Cerebellar cortex (tissue), 1 donor: ENCODE measurements around the gene CFHR2.
"Not testable (repeated sequence)": the region's sequence is repeated elsewhere in the genome, so short reads cannot be mapped to it uniquely, and the experiment has no call there.

Source experiments
- DNase-seq: peaks from one replicate; pipeline ENCODE4 v3.0.0-alpha.2; 2015; ENCODE audit warnings: low spot score

CFHR2 gene

DNA sequence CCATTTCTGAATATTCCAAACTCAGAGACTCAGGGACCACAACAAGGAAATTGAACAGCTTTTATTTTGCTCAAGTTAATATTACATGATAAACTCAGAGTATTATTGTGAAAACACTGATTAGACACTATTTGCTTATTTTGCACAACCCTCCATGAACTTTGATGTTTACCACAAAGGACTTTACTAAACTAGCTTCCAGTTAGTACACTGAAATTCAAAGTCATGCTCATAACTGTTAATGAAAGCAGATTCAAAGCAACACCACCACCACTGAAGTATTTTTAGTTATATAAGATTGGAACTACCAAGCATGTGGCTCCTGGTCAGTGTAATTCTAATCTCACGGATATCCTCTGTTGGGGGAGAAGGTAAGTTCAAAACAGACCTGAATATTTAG lies at the start of gene CFHR2:
CFHR2 (plus strand) TSS at position 171 of the 400 bp plus-strand sequence; CDS start at position 314, 143 bp downstream.
- DNase-seq: not testable (repeated sequence)

DNA sequence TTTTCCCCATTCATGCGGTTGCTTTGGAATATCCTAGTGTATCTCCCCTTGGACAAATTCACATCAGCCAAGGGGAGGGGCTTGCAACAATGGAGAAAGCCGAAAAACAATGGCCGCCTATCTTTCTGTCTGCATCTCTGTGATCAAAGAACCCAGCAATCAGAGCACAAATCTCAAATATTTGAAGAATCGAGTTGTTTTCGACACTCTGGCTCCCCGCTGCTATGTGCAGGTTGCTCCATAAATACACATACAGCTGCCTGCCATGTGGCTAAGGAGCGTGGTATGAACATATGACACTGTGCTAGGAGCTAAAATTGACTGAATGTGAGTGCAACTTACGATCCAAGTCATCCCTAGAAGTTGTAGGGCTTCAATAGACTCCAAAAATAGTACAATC lies 47.2 kb upstream of the CFHR2 start:
- no peak for DNase-seq

DNA sequence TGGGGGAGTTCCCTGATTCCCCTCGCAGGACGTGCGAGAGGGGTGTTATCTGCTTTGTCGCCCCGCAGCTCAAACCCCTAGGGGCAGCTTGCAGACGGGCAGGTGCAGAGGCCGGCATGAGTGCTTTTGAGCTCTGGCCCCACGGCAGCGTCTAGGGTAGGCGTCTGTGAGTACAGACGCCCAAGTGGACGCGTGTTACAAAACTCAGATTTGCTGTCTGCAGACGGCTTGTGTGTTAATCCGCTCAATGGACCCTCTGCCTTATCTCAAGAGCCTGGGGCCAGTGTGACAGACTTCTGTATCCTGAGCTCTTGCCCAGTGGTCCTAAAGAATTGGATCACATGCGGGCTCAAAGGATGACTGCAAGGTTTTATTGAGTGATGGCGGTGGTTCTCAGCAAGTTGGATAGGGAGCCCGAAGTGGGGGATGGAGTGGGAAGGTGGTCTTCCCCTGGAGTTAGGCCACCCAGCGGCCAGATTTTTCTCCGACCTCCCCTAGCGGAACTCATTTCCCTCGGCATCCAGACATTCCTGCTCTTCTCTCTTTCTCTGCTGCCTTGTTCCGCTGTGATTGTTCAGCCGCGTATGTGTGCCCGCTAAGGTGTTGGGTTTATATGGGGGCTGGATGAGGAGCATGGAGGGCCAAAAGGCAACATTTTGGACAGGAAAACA lies 46.2 kb upstream of the CFHR2 start:
- DNase-seq: no peak

DNA sequence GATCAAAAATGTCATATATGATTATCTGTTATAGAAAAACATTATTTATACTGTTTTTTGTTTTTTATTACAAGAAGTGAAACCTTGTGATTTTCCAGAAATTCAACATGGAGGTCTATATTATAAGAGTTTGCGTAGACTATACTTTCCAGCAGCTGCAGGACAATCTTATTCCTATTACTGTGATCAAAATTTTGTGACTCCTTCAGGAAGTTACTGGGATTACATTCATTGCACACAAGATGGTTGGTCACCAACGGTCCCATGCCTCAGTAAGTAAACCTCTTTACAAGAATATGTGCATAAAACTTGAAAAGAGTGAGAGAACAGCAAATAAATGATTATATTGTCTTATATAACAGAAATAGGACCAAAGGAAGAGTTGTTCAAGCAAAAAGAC lies 41.2 kb upstream of the CFHR2 start:
- DNase-seq: no peak

DNA sequence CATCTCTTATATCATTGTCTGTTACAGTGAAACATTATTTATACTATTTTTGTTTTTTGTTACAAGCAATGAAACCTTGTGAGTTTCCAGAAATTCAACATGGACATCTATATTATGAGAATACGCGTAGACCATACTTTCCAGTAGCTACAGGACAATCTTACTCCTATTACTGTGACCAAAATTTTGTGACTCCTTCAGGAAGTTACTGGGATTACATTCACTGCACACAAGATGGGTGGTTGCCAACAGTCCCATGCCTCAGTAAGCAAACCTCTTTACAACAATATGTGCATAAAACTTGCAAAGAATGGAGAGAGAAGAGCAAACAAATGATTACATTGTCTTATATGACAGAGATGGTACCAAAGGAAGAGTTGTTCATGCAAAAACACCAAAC lies 33.3 kb upstream of the CFHR2 start:
- DNase-seq: no peak

DNA sequence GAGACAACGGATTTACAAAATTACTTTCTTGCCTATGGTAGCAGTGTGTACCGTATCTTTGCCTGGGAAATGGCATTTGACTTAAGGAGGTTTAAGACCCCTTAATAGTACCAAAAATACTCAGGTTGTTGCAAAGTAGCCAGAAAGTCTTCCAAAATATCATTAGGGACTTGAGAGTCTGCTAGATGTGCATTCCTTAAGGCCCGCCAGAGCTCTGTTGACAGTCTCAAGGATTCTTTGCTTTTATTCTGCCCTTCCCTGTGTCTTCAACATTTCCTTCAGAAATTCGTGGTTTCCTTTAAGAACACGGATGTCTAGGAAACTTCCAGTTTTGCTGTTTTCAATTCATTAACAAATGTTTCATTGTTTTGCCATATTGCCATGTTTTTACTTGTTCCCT lies 31.3 kb upstream of the CFHR2 start:
- not testable (repeated sequence) for DNase-seq

DNA sequence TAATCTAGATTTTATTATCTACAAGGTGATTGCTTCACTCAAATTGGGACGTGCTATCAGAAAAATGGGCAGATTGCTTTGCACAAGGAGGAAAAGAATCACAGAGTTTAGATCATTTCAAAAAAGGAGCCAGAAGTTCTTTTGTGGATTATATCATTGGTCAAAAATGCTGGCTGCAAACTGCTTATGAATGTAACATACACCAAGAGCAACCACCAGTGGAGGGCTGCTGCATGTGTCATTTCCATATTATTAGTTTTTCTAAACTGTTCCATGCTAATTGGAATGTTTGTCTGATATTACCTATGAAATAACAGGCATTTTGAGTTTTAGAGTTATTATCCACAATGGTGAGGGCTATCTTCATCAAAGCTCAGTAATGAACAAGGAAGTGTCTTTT lies 16.7 kb upstream of the CFHR2 start:
- not testable (repeated sequence) for DNase-seq

DNA sequence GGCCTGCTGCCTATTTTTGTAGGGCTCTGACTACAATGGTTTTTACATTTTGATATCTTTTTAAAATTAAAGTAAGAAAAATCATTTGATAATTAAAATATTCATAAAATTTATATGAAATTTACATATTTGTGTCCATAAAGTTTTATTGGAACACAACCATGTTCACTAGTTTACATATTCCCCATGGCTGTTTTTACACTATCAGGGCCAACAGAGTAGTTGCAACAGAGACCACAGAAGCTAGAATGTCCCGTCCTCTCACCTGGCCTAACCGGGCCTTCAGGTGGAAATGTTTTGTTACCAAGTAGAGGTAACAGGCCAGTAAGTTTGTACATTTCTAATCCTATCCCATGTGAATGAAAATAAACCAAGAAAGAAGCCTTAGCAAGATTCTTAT lies 10.7 kb upstream of the CFHR2 start:
- not testable (repeated sequence) for DNase-seq

DNA sequence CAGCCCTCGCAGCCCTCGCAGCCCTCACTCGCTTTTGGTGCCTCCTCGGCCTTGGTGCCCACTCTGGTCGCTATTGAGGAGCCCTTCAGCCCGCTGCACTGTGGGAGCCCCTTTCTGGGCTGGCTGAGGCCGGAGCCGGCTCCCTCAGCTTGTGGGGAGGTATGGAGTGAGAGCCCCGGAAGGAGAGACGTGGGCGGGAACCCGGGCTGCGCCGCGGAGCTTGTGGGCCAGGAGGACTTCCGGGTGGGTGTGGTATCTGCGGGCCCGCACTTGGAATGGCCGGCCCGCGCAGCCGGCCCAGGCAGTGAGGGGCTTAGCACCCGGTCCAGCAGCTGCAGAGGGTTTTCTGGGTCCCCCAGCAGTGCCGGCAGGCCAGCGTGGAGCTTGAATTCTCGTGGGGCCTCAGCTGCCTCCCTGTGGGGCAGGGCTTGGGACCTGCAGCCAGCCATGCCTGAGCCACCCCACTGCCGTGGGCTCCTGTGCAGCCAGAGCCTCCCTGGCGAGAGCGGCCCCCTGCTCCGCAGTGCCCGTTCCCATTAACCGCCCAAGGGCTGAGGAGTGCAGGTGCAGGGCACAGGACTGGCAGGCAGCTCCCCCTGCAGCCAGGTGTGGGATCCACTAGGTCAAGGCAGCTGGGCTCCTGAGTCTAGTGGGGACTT lies 9.9 kb upstream of the CFHR2 start:
- DNase-seq: no peak

DNA sequence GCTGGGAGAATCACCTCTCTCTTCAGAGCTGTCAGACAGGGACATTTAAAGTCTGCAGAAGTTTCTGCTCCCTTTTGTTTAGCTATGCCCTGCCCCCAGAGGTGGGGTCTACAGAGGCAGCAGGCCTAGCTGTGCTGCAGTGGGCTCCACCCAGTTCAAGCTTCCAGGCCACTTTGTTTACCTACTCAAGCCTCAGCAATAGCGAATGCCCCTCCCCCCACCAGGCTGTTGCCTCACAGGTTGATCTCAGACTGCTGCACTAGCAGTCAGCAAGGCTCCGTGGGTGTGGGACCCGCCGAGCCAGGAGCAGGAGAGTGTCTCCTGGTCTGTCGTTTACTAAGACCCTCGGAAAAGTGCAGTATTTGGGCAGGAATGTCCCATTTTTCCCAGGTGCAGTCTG lies 2.1 kb upstream of the CFHR2 start:
- DNase-seq: not testable (repeated sequence)

DNA sequence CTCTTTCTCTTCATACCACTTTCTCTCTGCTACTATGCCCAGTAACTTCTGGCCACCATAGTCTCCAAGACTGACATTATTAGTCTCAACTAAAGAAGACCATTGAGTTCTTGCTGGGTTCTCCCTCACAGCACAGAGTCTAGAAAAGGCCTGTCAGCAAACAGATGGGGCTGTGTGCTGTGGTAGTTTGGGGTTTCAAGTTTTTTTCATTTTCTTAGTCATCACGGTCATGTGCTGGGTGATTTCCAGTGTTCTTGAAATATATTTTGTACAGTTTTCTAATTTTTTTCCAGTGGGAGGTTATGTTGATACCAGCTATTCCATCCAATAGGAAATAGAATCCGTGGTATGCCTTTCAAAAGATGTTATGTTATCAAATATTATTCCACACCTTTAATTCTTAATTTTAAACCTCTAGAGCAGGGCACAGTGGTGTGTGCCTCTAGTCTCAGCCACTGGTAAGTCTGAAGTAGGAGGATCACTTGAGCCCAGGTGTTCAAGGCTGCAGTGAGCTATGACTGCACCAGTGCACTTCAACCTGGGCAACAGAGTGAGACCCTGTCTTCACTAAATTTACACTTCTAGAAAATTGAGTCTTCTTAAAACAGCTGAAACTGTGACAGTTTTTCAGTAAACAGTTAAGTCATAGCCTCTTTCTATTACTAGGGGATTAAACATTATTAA lies 8.3 kb downstream of the CFHR2 start:
- DNase-seq: no peak

DNA sequence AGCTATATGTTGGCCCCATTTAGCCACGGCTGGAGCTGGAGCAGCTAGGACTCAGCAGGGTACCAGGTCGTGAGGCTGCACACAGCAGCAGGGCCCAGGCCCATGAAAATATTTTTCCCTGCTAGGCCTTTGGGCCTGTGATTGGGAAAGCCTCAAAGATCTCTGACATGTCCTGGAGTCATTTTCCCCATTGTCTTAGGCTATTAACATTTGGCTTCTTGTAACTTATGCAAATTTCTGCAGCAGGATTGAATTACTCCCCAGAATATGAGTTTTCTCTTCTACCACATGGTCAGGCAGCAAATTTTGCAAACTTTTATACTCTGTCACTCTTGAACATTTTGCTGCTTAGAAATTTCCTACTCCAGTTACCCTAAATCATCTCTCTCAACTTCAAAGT lies 11.2 kb downstream of the CFHR2 start:
- DNase-seq: no peak

DNA sequence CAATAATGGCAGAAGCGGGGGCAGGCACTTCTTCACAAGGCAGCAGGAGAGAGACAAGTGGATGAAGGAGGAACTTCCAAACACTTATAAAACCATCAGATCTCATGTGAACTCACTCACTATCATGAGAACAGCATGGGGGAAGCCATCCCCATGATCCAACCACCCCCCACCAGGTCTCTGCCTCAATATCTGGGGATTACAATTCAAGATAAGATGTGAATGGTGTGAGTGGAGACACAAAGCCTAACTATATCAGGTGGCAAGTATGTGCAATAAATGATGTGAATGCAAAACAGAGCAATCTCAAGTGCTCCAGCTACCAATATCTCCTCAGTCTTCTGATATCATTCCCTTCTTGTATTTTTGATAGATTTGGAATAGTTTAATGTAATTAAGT lies 12.4 kb downstream of the CFHR2 start:
- DNase-seq: no peak

DNA sequence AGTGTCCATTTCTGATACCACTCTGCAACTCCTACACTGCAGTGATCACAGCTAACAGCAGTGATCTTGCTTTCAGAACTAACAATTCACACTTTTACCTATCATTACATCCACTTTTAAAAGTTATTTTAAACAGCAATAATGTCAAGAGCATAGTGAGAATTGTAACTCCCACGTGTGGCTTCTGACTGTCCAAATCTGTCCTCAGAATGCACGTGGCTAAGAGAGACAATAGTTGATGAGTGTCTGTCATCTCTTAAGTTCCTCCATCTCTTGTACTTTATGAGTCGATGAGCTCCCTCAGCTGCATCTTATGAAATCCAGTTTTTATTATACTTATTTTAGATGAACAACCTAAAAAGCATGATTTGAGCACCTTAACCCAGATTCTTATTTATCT lies 17.3 kb downstream of the CFHR2 start:
- no peak for DNase-seq

DNA sequence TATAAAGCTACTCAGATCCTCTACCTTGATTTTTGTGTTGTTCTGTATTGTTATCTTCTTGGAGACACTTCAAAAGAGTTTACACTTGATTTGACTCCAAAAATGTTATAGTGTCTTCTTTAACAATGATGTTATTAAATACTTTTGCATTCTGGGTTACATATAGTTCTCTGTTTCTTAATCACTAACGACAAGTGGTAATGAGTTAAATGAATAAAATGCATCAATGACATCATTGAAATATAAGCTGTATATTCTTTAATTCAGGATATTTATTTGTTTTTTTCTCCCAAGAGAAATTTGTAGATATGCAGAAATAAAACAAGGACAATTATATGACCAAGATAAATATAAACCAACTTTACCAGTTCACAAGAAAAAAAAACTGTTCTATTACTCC lies 26.6 kb downstream of the CFHR2 start:
- DNase-seq: no peak

DNA sequence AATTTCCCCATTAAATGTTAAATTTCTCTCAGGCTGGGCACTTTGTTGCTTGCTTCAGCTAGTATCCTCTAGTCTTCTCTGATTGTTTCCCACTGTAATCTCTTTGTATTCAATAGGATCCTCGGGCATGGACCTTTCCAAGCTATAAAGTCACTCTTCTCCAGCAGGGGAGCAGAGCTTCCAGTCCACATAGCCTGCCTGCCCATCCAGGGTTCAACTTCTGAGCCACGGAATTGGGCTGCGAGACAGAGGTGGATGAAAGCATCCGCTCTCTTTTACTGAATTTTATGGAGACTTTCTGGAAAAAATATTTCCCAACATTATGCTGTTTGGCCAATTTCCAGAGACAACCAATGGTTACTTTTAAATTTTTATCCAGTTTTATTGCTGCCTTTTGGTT lies 32.7 kb downstream of the CFHR2 start:
- no peak for DNase-seq

DNA sequence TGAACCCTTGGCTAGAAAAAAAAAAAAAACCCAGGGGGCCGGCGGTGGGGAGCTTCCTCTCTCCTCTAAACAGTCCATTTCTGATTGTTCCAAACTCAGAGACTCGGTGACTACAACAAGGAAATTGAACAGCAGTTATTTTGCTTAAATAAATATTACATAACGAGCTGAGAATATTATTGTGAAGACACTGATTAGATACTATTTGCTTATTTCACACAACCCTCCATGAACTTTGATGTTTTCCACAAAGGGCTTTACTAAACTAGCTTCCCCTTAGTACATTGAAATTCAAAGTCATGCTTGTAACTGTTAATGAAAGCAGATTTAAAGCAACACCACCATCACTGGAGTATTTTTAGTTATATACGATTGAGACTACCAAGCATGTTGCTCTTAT lies 33.7 kb downstream of the CFHR2 start, which contains the start of gene CFHR5:
CFHR5 (plus strand) TSS at position 279 of the 400 bp plus-strand sequence; CDS start at position 388, 109 bp downstream.
- no peak for DNase-seq

DNA sequence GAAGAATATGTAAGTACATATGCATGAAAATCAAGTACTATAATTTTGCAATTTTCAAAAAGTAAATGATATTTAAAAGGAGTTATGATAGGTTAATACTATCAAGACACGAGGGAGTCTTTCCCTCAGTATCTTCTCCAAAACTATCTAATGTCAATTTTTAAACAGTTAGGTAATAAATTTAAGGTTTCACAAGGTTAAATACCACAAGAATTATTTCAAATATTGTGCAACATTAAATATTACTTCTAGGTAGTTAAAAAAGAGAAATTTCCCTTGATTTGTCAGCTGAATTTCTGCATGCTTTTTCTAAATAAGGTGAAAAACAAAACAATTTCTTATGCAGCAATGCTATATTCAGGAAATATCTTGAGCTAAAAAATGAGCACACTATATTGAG lies 37.3 kb downstream of the CFHR2 start:
- DNase-seq: no peak

DNA sequence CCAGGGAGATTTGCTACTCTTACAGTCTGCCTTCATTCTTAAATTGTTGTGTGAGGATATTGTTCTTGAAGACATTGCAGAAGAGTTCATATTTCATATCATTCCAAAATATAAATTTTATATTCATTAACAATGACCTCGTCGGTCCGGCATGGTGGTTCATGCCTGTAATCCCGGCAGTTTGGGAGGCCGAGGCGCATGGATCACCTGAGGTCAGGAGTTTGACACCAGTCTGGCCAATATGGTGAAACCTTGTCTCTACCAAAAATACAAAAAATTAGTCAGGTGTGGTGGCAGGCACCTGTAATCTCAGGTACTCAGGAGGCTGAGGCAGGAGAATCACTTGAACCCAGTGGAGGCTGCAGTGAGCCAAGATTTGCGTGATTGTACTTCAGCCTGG lies 38.7 kb downstream of the CFHR2 start:
- not testable (repeated sequence) for DNase-seq

DNA sequence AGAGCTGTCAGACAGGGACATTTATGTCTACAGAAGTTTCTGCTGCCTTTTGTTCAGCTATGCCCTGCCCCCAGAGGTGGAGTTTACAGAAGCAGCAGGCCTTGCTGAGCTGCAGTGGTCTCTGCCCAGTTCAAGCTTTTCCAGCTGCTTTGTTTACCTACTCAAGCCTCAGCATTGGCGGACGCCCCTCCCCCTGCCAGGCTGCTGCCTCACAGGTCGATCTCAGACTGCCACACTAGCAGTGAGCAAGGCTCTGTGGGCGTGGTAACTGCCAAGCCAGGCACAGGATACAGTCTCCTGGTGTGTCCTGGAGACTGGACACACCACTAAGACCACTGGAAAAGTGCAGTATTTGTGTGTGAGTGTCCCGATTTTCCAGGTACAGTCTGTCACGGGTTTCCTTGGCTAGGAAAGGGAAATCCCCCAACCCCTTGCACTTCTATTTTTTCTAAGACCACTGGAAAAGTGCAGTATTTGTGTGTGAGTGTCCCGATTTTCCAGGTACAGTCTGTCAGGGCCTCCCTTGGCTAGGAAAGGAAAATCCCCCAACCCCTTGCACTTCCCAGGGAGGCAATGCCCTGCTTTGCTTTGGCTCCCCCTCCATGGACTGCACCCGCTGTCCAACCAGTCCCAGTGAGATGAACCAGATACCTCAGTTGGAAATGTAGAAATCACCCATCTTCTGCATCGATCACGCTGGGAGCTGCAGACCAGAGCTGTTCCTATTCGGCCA lies 48.5 kb downstream of the CFHR2 start:
- DNase-seq: not testable (repeated sequence)

DNA sequence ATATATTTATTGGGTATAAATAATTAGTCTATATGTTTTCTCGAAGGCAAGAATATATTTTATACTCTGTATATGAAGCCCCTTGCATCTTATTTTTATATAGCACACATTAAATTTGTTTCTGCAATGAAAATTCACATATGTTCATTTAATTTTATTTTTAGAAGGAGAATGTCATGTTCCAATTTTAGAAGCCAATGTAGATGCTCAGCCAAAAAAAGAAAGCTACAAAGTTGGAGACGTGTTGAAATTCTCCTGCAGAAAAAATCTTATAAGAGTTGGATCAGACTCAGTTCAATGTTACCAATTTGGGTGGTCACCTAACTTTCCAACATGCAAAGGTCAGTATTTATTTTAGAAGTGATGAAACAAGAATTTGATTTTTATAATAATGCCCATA lies 50.4 kb downstream of the CFHR2 start:
- DNase-seq: no peak

DNA sequence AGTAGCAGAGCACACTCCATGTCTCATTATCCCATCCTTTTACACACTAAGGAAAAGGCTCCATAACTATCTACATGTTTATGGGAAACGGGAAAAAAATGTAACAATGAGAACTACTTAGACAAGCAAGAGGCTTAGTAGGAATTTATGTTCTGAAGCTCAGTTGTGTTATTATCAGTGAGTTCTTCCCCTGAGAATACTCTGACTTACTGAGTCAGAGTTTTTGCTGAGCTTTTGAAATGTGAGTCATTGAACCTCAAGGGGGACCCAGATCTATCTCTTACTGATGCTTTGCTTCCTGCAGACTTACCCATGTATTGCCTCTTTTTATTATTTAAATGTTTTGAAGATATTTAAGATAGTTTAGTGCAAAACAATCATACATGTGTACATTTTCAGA lies 53.9 kb downstream of the CFHR2 start:
- no peak for DNase-seq

DNA sequence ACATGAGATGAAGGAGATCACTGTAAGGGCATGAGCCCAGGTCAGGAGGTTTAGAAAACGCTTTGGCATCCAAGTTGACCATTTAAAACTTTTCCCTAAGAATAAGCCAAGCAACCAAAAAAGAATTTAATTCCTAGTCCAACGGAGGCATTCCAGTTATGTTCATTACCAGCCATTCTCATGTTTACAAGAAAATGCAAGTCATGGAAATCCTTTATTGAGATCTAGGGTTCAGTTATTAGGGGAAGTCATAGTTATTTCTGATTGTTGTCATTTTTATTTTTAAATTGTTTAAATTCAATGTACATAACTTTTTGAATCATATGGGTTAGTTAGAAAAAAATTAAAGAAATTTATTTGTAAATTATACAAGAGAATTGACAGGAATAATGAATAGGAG lies 58.3 kb downstream of the CFHR2 start:
- no peak for DNase-seq
